Heart right ventricle (tissue), 16 donors: ENCODE results near the gene SDK2. TPM values are rescaled to one million over a fixed set of nuclear protein-coding genes. Genes with fewer than 3 reads are reported as not detected.
A peak's percentile ranks its signal among the peaks of the same experiment; 100 is the strongest.

Experiments used
- ATAC-seq, 8 donors: fragments of 200-7000 bp; cut with Tn5 transposase; one replicate each; pipeline ENCODE4 v1.9.1; 2020; ENCODE audit warnings: mild to moderate bottlenecking in 8 of 8, moderate library complexity in 8 of 8, moderate number of reproducible peaks in 1 of 8
- DNase-seq, 2 donors: peaks; one replicate each; pipeline ENCODE4 v3.0.0-alpha.2; 2020
- H3K27ac ChIP-seq, 10 donors: fragments of 200-600 bp; sonication (generic) in 2 of 10; one replicate each; pipeline versions ENCODE4 v1.5.0 to v1.8.0; 2020 to 2022; ENCODE audit warnings: mild to moderate bottlenecking in 3 of 10
- H3K27me3 ChIP-seq, 7 donors: fragments of 200-600 bp; one replicate each; pipeline ENCODE4 v1.8.0; 2021 to 2022; ENCODE audit warnings: mild to moderate bottlenecking in 2 of 7
- H3K36me3 ChIP-seq, 9 donors: fragments of 200-600 bp; sonication (generic) in 1 of 9; one replicate each; pipeline versions ENCODE4 v1.5.0 to v1.8.0; 2020 to 2022; ENCODE audit warnings: mild to moderate bottlenecking in 2 of 9
- H3K4me1 ChIP-seq, 9 donors: fragments of 200-600 bp; sonication (generic) in 1 of 9; one replicate each; pipeline versions ENCODE4 v1.5.0 to v1.8.0; 2020 to 2022; ENCODE audit warnings: mild to moderate bottlenecking in 4 of 9
- H3K4me3 ChIP-seq, 10 donors: fragments of 200-600 bp; sonication (generic) in 2 of 10; one replicate each; pipeline versions ENCODE4 v1.5.0 to v1.8.0; 2020 to 2022; ENCODE audit warnings: mild to moderate bottlenecking in 7 of 10, moderate library complexity in 2 of 10
- H3K9me3 ChIP-seq, 11 donors: fragments of 200-600 bp in 10 of 11; sonication (generic) in 2 of 11; one replicate each; pipeline versions ENCODE4 v1.5.0 to v1.8.0; 2013 to 2022; ENCODE audit warnings: mild to moderate bottlenecking in 2 of 11, control low read depth in 1 of 11, moderate library complexity in 1 of 11
- WGBS, 2 donors: extraction: QIAGEN DNeasy Blood & Tissue Kit; methylation state at CpG; one replicate each; pipeline ENCODE4 v1.1.7; 2013; ENCODE audit warnings: inconsistent platforms in 1 of 2; 5-methylcytosine and 5-hydroxymethylcytosine counted together
- intact Hi-C, 10 donors: fragments of 100-400 bp; cut with DNase I; formaldehyde crosslinking; loops; one replicate each; pipeline versions ENCODE4 v1.11.1 to v1.14.2; 2022
- long read RNA-seq, 3 donors: library from polyadenylated mRNA; unstranded; transcript quantifications; one replicate each; pipeline ENCODE4 v2.0.0, GENCODE V29; 2020 to 2021
- polyA plus RNA-seq, 2 donors: library from polyadenylated mRNA; stranded (reverse); fragments of 200-250 nt; gene quantifications; one replicate each; pipeline ENCODE4 v1.2.3, GENCODE V29; 2013
- total RNA-seq, 10 donors: library from RNA; stranded (reverse); fragmentation: NEBNext Ultra II Directional in 3 of 10; extraction: Animal tissue kit (Norgen Biotek cat#: 25700) in 3 of 10; gene quantifications; one replicate each; pipeline versions ENCODE4 v1.2.1 to v1.2.4, GENCODE V29; 2021 to 2023
- TF ChIP-seq, protein P1 (sequence below), 9 donors: fragments of 200-600 bp; sonication (generic) in 2 of 9; IDR thresholded peaks; one replicate each; pipeline versions ENCODE4 v1.5.0 to v1.8.0; 2021 to 2022; ENCODE audit warnings: antibody characterized with exemption in 9 of 9, mild to moderate bottlenecking in 5 of 9, moderate library complexity in 1 of 9
- donor health status: Arrhythmogenic right ventricular cardiomyopathy.
- donor health status: ischemic (EF 13 %, LVEDD 7.1; RV severe dilation, severe dysfunction).
- donor health status: healthy with polysubstance abuse.
- donor health status: DM: no; HTN: yes; CAD: no.
- donor health status: DM: no; HTN: no; CAD: no.
- donor health status: ischemic (EF 25% LVEDD 6.9; RV normal size, moderate dysfunction).
- donor health status: ischemic (EF 25% LVEDD 5.7; RV mildly dilated, moderate dysfunction).
- donor health status: healthy.
- donor health status: DM: yes; HTN: yes; CAD: no.
- donor health status: Ischemic cardiomyopathy.
- donor health status: ischemic (EF 35%, LVEDD 5.7; RV mildly dilated, moderate dysfunction).
- donor health status: nonischemic (EF 11% LVEDD 7.7; RV severe dilation, severe dysfunction).
- donor health status: DM: yes; HTN: yes; CAD: no.
- donor health status: PGD.
- donor health status: ischemic (EF 29% LVEDD 5.4; RV normal size, mild dysfunction).
- donor health status: nonischemic (EF 23%, LVEDD 6.1; RV moderate dilation, normal function).

The SDK2 gene
- 1 to 10 TPM; 1.0 to 4.2 (median 2.3) TPM for total RNA-seq
- polyA plus RNA-seq: 1 to 10 TPM in 1 of 2 donors, under 1 TPM in 1; 0.44 to 1.1 TPM
- long read RNA-seq, donor 1, partial matches to known transcripts: 0 of 1 reads
- long read RNA-seq, donor 1, other reads (novel, unspliced or antisense): 1 of 1 reads
- long read RNA-seq, donor 2, partial matches to known transcripts: 0 of 3 reads
- long read RNA-seq, donor 2, other reads (novel, unspliced or antisense): 3 of 3 reads
- long read RNA-seq, donor 3, partial matches to known transcripts: 0 of 2 reads
- long read RNA-seq, donor 3, other reads (novel, unspliced or antisense): 2 of 2 reads

DNA sequence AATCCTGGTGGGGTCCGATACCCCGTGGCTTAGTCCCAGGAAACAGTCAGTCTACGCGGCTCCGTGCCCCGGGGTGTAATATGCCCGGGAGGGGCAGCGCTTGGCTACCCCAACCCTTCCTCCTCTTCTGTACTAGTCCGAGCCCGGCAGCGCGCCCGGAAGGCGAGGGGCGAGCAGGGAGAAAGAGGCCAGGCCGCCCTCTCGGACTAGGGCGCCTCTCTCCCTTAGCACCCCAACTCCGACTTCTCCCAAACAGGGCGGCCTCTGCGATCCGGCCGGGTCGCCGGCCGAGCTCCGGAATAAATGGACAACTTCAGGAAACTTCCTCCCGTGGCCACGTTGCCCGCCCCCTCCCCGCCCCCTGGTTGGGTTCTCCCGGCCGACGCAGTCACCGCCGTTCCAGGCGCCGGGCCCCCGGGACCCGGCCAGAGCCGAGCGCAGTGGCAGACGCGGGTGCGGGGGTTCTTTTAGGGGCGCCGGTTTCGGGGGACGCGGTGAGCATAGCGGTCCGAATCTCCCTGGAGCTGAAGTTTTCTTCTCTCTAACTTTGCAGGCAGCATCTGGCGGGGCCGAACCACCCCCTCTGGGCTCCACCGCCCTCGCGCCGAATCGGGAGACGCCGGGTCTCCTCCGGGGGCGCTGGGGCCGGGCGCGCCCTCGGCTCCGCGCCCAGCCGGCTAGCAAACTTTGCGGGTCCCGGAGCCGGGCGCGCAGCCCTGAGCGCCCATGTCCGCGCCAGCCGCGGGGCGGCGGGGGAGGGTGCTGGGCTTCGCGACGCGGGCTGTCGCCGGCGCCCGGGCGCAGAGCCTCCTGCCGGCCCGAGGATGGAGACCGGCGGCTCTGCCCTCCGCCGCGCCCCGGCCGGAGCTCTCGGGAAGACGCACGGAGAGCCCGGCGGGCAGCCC lies at the start of gene SDK2:
SDK2 (minus strand) TSS at position 301 of the 905 bp plus-strand sequence. CDS start 357 bp downstream, outside the sequence.
- WGBS, 2 donors: 0 to 1% methylated on average over 92 to 105 of the region's 105 CpGs
- ATAC-seq: peak in 6 of 8 donors; percentile 6 to 33 (median 27)
- peak within 1 kb of the TSS in 6 of 10 donors; percentile 19 to 60 (median 36) for H3K27ac ChIP-seq
- H3K9me3 ChIP-seq: no peaks in the 10 kb centered on the region
- intact Hi-C loops: loop anchor here in 9 of 10 donors (5.0 to 10.0 kb wide), 5 partner anchors 123 to 530 kb away; no protein-coding TSS in a partner anchor
- peaks cover 0 to 87% (median 65%) of the 10 kb centered on the region in 7 donors for H3K27me3 ChIP-seq
- TF ChIP-seq, protein P1, sequence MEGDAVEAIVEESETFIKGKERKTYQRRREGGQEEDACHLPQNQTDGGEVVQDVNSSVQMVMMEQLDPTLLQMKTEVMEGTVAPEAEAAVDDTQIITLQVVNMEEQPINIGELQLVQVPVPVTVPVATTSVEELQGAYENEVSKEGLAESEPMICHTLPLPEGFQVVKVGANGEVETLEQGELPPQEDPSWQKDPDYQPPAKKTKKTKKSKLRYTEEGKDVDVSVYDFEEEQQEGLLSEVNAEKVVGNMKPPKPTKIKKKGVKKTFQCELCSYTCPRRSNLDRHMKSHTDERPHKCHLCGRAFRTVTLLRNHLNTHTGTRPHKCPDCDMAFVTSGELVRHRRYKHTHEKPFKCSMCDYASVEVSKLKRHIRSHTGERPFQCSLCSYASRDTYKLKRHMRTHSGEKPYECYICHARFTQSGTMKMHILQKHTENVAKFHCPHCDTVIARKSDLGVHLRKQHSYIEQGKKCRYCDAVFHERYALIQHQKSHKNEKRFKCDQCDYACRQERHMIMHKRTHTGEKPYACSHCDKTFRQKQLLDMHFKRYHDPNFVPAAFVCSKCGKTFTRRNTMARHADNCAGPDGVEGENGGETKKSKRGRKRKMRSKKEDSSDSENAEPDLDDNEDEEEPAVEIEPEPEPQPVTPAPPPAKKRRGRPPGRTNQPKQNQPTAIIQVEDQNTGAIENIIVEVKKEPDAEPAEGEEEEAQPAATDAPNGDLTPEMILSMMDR (IDR thresholded peaks at IDR 0.05): no peak
- H3K4me1 ChIP-seq: peaks cover 0 to 31% (median 20%) of the 10 kb centered on the region in 9 donors
- no peaks in the 10 kb centered on the region for H3K36me3 ChIP-seq
- peak within 1 kb of the TSS; percentile 23 to 66 (median 55) for H3K4me3 ChIP-seq
- no peak for DNase-seq

- intact Hi-C loops: no loop called here
- peaks cover 0 to 24% (median 5%) of the 10 kb centered on the region in 7 donors for H3K27me3 ChIP-seq
- TF ChIP-seq, protein P1 (IDR thresholded peaks at IDR 0.05): no peak
- no peak overlapping the region for H3K27ac ChIP-seq
- no peaks in the 10 kb centered on the region for H3K9me3 ChIP-seq
- ATAC-seq (no peak), DNase-seq (no peak)
- no peaks in the 10 kb centered on the region for H3K4me1 ChIP-seq
- no peak overlapping the region for H3K4me3 ChIP-seq
- H3K36me3 ChIP-seq: no peaks in the 10 kb centered on the region
- 70 to 71% methylated on average over 12 of the region's 12 CpGs for WGBS, 2 donors
Observed at GRCh38 chr17:73693071-73693470, 48.8 kb upstream of the SDK2 start.

- ATAC-seq: no peak
- peaks cover 0 to under 1% (median 0%) of the 10 kb centered on the region in 11 donors for H3K9me3 ChIP-seq
- no peaks in the 10 kb centered on the region for H3K4me1 ChIP-seq
- intact Hi-C loops: no loop called here
- H3K27me3 ChIP-seq: peaks cover 0 to 25% (median 4%) of the 10 kb centered on the region in 7 donors
- DNase-seq: no peak
- TF ChIP-seq, protein P1 (IDR thresholded peaks at IDR 0.05): no peak
- H3K36me3 ChIP-seq: no peaks in the 10 kb centered on the region
- 56 to 60% methylated on average over 10 of the region's 10 CpGs for WGBS, 2 donors
- H3K4me3 ChIP-seq: no peak overlapping the region
- H3K27ac ChIP-seq: no peak overlapping the region
Observed at GRCh38 chr17:73691321-73691766, 47.1 kb upstream of the SDK2 start.

- DNase-seq (no peak), ATAC-seq (no peak)
- Histone ChIP-seq H3K4me1 (no peaks in the 10 kb centered on the region), H3K27ac (no peak overlapping the region), H3K27me3 (peaks cover 0 to 28% (median 5%) of the 10 kb centered on the region in 7 donors), H3K9me3 (peaks cover 0 to 6% (median 0%) of the 10 kb centered on the region in 11 donors), H3K4me3 (no peak overlapping the region), H3K36me3 (no peaks in the 10 kb centered on the region)
- intact Hi-C loops: no loop called here
- TF ChIP-seq, protein P1 (IDR thresholded peaks at IDR 0.05): no peak
- 81 to 87% methylated on average over 10 of the region's 10 CpGs for WGBS, 2 donors
Observed at GRCh38 chr17:73690676-73691075, 46.4 kb upstream of the SDK2 start.
